IMR-90 (cell line): ENCODE results near the gene GLT1D1. TPM values are rescaled to one million over a fixed set of nuclear protein-coding genes. Genes with fewer than 3 reads are reported as not detected.

ENCODE experiments used
- ATAC-seq: fragments of 200-7000 bp; cut with Tn5 transposase; 2 replicates; pipeline ENCODE4 v1.9.1; 2020; ENCODE audit warnings: low read depth, mild to moderate bottlenecking, moderate library complexity
- BruUV-seq: library from RNA; stranded (reverse); fragments of 400-500 nt; replicated peaks from 2 replicates; lab custom pipeline; 2021; lab: Mats Ljungman, UMichigan
- CTCF ChIA-PET: fragments of 300-600 bp; formaldehyde crosslinking; extraction: SDS; loops from one replicate; lab custom pipeline; 2021; ENCODE audit warnings: antibody characterized with exemption; lab: Yijun Ruan, JAX
- POLR2A ChIA-PET: fragments of 300-600 bp; sonication (Branson Sonifier 250); formaldehyde crosslinking; loops from one replicate; lab custom pipeline; 2022; ENCODE audit warnings: antibody characterized with exemption; ENCODE audit not compliant: unreplicated experiment; lab: Charles Lee
- DNase-seq: peaks from one replicate; pipeline ENCODE4 v3.0.0; 2013
- H2AFZ ChIP-seq: replicated peaks from 2 replicates; pipeline ENCODE3; 2013; ENCODE audit warnings: low read length, mild to moderate bottlenecking; ENCODE audit not compliant: poor library complexity
- H2AK5ac ChIP-seq: 2 replicates; pipeline ENCODE4 v1.6.1; 2013; ENCODE audit warnings: low read depth, low read length, inconsistent platforms
- H2AK9ac ChIP-seq: replicated peaks from 2 replicates; pipeline ENCODE3; 2013; ENCODE audit warnings: mild to moderate bottlenecking, low read depth, low read length, moderate library complexity; ENCODE audit not compliant: poor library complexity
- H2BK120ac ChIP-seq: 2 replicates; pipeline ENCODE4 v1.6.1; 2013; ENCODE audit warnings: low read depth, low read length, inconsistent platforms
- H2BK15ac ChIP-seq: 3 replicates; pipeline ENCODE4 v1.6.1; 2013; ENCODE audit warnings: low read depth, low read length, inconsistent platforms
- H2BK20ac ChIP-seq: 2 replicates; pipeline ENCODE4 v1.6.1; 2013; ENCODE audit warnings: low read depth, mild to moderate bottlenecking, inconsistent platforms, low read length, moderate library complexity
- H2BK5ac ChIP-seq: 2 replicates; pipeline ENCODE4 v1.6.1; 2013; ENCODE audit warnings: mild to moderate bottlenecking, low read depth, low read length, inconsistent platforms; ENCODE audit not compliant: poor library complexity, severe bottlenecking
- H3K14ac ChIP-seq: replicated peaks from 2 replicates; pipeline ENCODE4 v1.6.1; 2013; ENCODE audit warnings: low read depth, low read length, inconsistent platforms
- H3K18ac ChIP-seq: 2 replicates; pipeline ENCODE4 v1.6.1; 2013; ENCODE audit warnings: low read depth, low read length, control low read depth
- H3K23ac ChIP-seq: 2 replicates; pipeline ENCODE4 v1.6.1; 2013; ENCODE audit warnings: low read depth, low read length, inconsistent platforms
- H3K27ac ChIP-seq: 2 replicates; pipeline ENCODE4 v1.5.1; 2013; ENCODE audit warnings: mild to moderate bottlenecking, control low read depth, low read length; ENCODE audit not compliant: insufficient read depth
- H3K27me3 ChIP-seq: 2 replicates; pipeline ENCODE4 v1.6.1; 2013; ENCODE audit warnings: low read length; ENCODE audit not compliant: control insufficient read depth, insufficient read depth
- H3K36me3 ChIP-seq: 2 replicates; pipeline ENCODE4 v1.6.1; 2013; ENCODE audit warnings: low read length, mixed read lengths; ENCODE audit not compliant: control insufficient read depth, insufficient read depth
- H3K4ac ChIP-seq: 2 replicates; pipeline ENCODE4 v1.6.1; 2013; ENCODE audit warnings: low read depth, low read length, inconsistent platforms
- H3K4me1 ChIP-seq: 2 replicates; pipeline ENCODE4 v1.6.1; 2013; ENCODE audit warnings: low read length, mixed read lengths; ENCODE audit not compliant: control insufficient read depth, insufficient read depth
- H3K4me2 ChIP-seq: 2 replicates; pipeline ENCODE4 v1.6.1; 2013; ENCODE audit warnings: low read depth, mild to moderate bottlenecking, control low read depth, low read length, moderate library complexity
- H3K4me3 ChIP-seq: 2 replicates; pipeline ENCODE4 v1.5.1; 2013; ENCODE audit warnings: low read depth, mild to moderate bottlenecking, control low read depth, low read length, moderate library complexity; ENCODE audit not compliant: insufficient read depth
- H3K56ac ChIP-seq: 2 replicates; pipeline ENCODE4 v1.6.1; 2013; ENCODE audit warnings: low read length, inconsistent platforms; ENCODE audit not compliant: insufficient read depth; ENCODE audit errors: extremely low read depth
- H3K79me1 ChIP-seq, 2 experiments: 2 replicates each; pipeline ENCODE4 v1.6.1; 2013; ENCODE audit warnings: low read length in 2 of 2, inconsistent platforms in 1 of 2, low read depth in 1 of 2
- H3K9ac ChIP-seq: 2 replicates; pipeline ENCODE4 v1.6.1; 2013; ENCODE audit warnings: low read depth, low read length, control low read depth
- H3K9me1 ChIP-seq: 2 replicates; pipeline ENCODE4 v1.6.1; 2013; ENCODE audit warnings: low read length, inconsistent platforms; ENCODE audit not compliant: insufficient read depth
- H3K9me3 ChIP-seq: 2 replicates; pipeline ENCODE4 v1.6.1; 2013; ENCODE audit warnings: low read length; ENCODE audit not compliant: control insufficient read depth, insufficient read depth
- H4K20me1 ChIP-seq: 2 replicates; pipeline ENCODE4 v1.6.1; 2013; ENCODE audit warnings: low read length, inconsistent platforms; ENCODE audit not compliant: insufficient read depth
- H4K5ac ChIP-seq: 2 replicates; pipeline ENCODE4 v1.6.1; 2013; ENCODE audit warnings: mild to moderate bottlenecking, low read depth, low read length, control low read depth
- H4K8ac ChIP-seq, 2 experiments: 2 replicates each; pipeline ENCODE4 v1.6.1; 2013; ENCODE audit warnings: low read depth in 2 of 2, low read length in 2 of 2, control low read depth in 1 of 2, inconsistent platforms in 1 of 2
- H4K91ac ChIP-seq: 2 replicates; pipeline ENCODE4 v1.6.1; 2013; ENCODE audit warnings: low read depth, low read length, inconsistent platforms; ENCODE audit not compliant: insufficient read depth
- BHLHE40 ChIP-seq: fragments of 150-350 bp; IDR thresholded peaks from 2 replicates; pipeline ENCODE4 v1.6.1; 2016; ENCODE audit warnings: mild to moderate bottlenecking, low read depth, low read length
- CEBPB ChIP-seq: IDR thresholded peaks from 2 replicates; pipeline ENCODE4 v1.6.1; 2012; ENCODE audit warnings: low read depth, low read length, improper control_type of control experiment
- ELK1 ChIP-seq: fragments of 150-350 bp; IDR thresholded peaks from 2 replicates; pipeline ENCODE4 v1.6.1; 2016; ENCODE audit warnings: low read depth, mild to moderate bottlenecking, low read length, moderate library complexity, borderline replicate concordance
- FOS ChIP-seq: fragments of 150-350 bp; IDR thresholded peaks from 2 replicates; pipeline ENCODE4 v1.6.1; 2016; ENCODE audit warnings: low read depth, low read length
- MAFK ChIP-seq: IDR thresholded peaks from 2 replicates; pipeline ENCODE4 v1.6.1; 2012; ENCODE audit warnings: low read depth, low read length, improper control_type of control experiment
- MAZ ChIP-seq: IDR thresholded peaks from 2 replicates; pipeline ENCODE4 v1.6.1; 2012; ENCODE audit warnings: low read depth, mild to moderate bottlenecking, low read length, improper control_type of control experiment, moderate library complexity, borderline replicate concordance
- MXI1 ChIP-seq: IDR thresholded peaks from 2 replicates; pipeline ENCODE4 v1.6.1; 2012; ENCODE audit warnings: low read depth, mild to moderate bottlenecking, low read length, moderate library complexity, borderline replicate concordance
- NFE2L2 ChIP-seq: fragments of 150-350 bp; IDR thresholded peaks from 2 replicates; pipeline ENCODE4 v1.6.1; 2016; ENCODE audit warnings: low read depth, mild to moderate bottlenecking, low read length
- RAD21 ChIP-seq: IDR thresholded peaks from 2 replicates; pipeline ENCODE4 v1.6.1; 2012; ENCODE audit warnings: low read length, improper control_type of control experiment
- RCOR1 ChIP-seq: IDR thresholded peaks from 2 replicates; pipeline ENCODE4 v1.6.1; 2012; ENCODE audit warnings: mild to moderate bottlenecking, low read length, improper control_type of control experiment; ENCODE audit not compliant: insufficient replicate concordance
- RFX5 ChIP-seq: IDR thresholded peaks from 2 replicates; pipeline ENCODE4 v1.8.0; 2012; ENCODE audit warnings: low read depth, mild to moderate bottlenecking, low read length, moderate library complexity
- SMC3 ChIP-seq: fragments of 150-350 bp; IDR thresholded peaks from 2 replicates; pipeline ENCODE4 v1.6.1; 2016; ENCODE audit warnings: low read depth, mild to moderate bottlenecking, antibody characterized with exemption, low read length, moderate library complexity
- USF2 ChIP-seq: fragments of 150-350 bp; IDR thresholded peaks from 2 replicates; pipeline ENCODE4 v1.6.1; 2017; ENCODE audit warnings: mild to moderate bottlenecking, antibody characterized with exemption, low read length, low read depth
- WGBS, 2 experiments: methylation state at CpG; one replicate each; pipeline versions ENCODE4 v1.1.5 to v1.1.7; 2013; ENCODE audit warnings: missing lambda C conversion rate in 2 of 2; ENCODE audit not compliant: insufficient read length in 1 of 2; ENCODE audit errors: extremely low coverage in 2 of 2; 5-methylcytosine and 5-hydroxymethylcytosine counted together
- dilution Hi-C: fragments of 300-500 bp; cut with HindIII; formaldehyde crosslinking; loops from one replicate; pipeline ENCODE4 v1.14.3; 2018; ENCODE audit warnings: low sequenced_read_pairs; ENCODE audit not compliant: unreplicated experiment
- in situ Hi-C: fragments of 300-500 bp; cut with MboI; formaldehyde crosslinking; loops from 3 replicates; pipeline ENCODE4 v1.14.3; 2019; ENCODE audit warnings: low sequenced_read_pairs, inconsistent platforms, mixed read lengths
- intact Hi-C: fragments of 100-400 bp; cut with micrococcal nuclease; formaldehyde crosslinking; loops from 2 replicates; pipeline ENCODE4 v1.10.0; 2022
- polyA plus RNA-seq, 3 experiments: library from polyadenylated mRNA; depleted of rRNA; stranded (reverse); fragments of >200 nt; gene quantifications; 2 replicates each; pipeline ENCODE4 v1.2.3, GENCODE V29; 2012; ENCODE audit warnings: low replicate concordance in 1 of 3
- total RNA-seq: library from RNA; depleted of rRNA; stranded (reverse); fragments of >200 nt; gene quantifications from 2 replicates; pipeline ENCODE4 v1.2.3, GENCODE V29; 2012
- TF ChIP-seq, protein P1 (sequence below): conservative IDR thresholded peaks from 2 replicates; pipeline ENCODE4 v1.5.1; 2012; ENCODE audit warnings: mild to moderate bottlenecking, low read depth, low read length, improper control_type of control experiment

GLT1D1 gene
- total and polyA plus RNA-seq, 2 of the 4 experiments (the other 2 are of a cell fraction), result not detected

GRCh38 chr12:129009833-129010622, 156.8 kb downstream of the GLT1D1 start:
- H2AK5ac ChIP-seq, result no peak overlapping the region
- no peak overlapping the region for H3K4me3 ChIP-seq
- H3K27me3 ChIP-seq, result no peaks in the 10 kb centered on the region
- no peak overlapping the region for H2BK15ac ChIP-seq
- POLR2A ChIA-PET, result no interaction called here
- H4K8ac ChIP-seq, result no peak overlapping the region
- DNase-seq (no peak), ATAC-seq (no peak)
- WGBS, 2 experiments, result no CpG with 5 or more reads among the region's 5 CpGs
- intact Hi-C loops (no loop called here), dilution Hi-C loops (no loop called here), in situ Hi-C loops (no loop called here)
- no peak overlapping the region for H2BK120ac ChIP-seq
- no peak overlapping the region for H2BK5ac ChIP-seq
- no peak overlapping the region for H2AFZ ChIP-seq
- H4K5ac ChIP-seq, result no peak overlapping the region
- H3K4me1 ChIP-seq, result no peaks in the 10 kb centered on the region
- H3K79me1 ChIP-seq, result no peaks in the 10 kb centered on the region
- peaks cover 20% of the 10 kb centered on the region for H3K9me3 ChIP-seq
- H3K18ac ChIP-seq, result no peak overlapping the region
- H3K4me2 ChIP-seq, result no peak overlapping the region
- no peak overlapping the region for H3K23ac ChIP-seq
- no peaks in the 10 kb centered on the region for H3K9me1 ChIP-seq
- H2AK9ac ChIP-seq, result no peak overlapping the region
- no peak overlapping the region for H3K56ac ChIP-seq
- no peak overlapping the region for H2BK20ac ChIP-seq
- CTCF ChIA-PET, result no interaction called here
- H3K27ac ChIP-seq, result no peak overlapping the region
- no peak overlapping the region for H3K4ac ChIP-seq
- no peak for TF ChIP-seq MXI1
- TF ChIP-seq, protein P1, sequence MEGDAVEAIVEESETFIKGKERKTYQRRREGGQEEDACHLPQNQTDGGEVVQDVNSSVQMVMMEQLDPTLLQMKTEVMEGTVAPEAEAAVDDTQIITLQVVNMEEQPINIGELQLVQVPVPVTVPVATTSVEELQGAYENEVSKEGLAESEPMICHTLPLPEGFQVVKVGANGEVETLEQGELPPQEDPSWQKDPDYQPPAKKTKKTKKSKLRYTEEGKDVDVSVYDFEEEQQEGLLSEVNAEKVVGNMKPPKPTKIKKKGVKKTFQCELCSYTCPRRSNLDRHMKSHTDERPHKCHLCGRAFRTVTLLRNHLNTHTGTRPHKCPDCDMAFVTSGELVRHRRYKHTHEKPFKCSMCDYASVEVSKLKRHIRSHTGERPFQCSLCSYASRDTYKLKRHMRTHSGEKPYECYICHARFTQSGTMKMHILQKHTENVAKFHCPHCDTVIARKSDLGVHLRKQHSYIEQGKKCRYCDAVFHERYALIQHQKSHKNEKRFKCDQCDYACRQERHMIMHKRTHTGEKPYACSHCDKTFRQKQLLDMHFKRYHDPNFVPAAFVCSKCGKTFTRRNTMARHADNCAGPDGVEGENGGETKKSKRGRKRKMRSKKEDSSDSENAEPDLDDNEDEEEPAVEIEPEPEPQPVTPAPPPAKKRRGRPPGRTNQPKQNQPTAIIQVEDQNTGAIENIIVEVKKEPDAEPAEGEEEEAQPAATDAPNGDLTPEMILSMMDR, result no peak
- TF ChIP-seq USF2, result no peak
- TF ChIP-seq FOS, result no peak
- no peak for TF ChIP-seq SMC3
- TF ChIP-seq RFX5, result no peak
- no peak for TF ChIP-seq BHLHE40
- TF ChIP-seq RCOR1, result no peak
- TF ChIP-seq CEBPB, result no peak
- TF ChIP-seq MAFK, result no peak
- no peak for TF ChIP-seq NFE2L2
- TF ChIP-seq MAZ, result no peak
- no peak for TF ChIP-seq RAD21
- no peak for TF ChIP-seq ELK1
- no peak overlapping the region for H3K14ac ChIP-seq
- no peak overlapping the region for H3K9ac ChIP-seq
- no TSS peak for BruUV-seq
- H3K36me3 ChIP-seq, result no peaks in the 10 kb centered on the region
- H4K91ac ChIP-seq, result no peak overlapping the region
- no peaks in the 10 kb centered on the region for H4K20me1 ChIP-seq
